Pulmonary artery endothelial cell (primary cell): ENCODE results near the gene KRT1. TPM values are rescaled to one million over a fixed set of nuclear protein-coding genes. Genes with fewer than 3 reads are reported as not detected.
"Not testable (repeated sequence)": the region's sequence is repeated elsewhere in the genome, so short reads cannot be mapped to it uniquely, and the experiment has no call there.

Source experiments
- DNase-seq: peaks from one replicate; pipeline ENCODE4 v3.0.0-alpha.2; 2011; ENCODE audit warnings: low read depth, low spot score
- total RNA-seq: library from RNA; depleted of rRNA; stranded (reverse); fragments of >200 nt; gene quantifications from 2 replicates; pipeline ENCODE4 v1.2.3, GENCODE V29; 2014

KRT1 gene
- total RNA-seq, 1 donor from 2014 or later = not detected

- DNase-seq = no peak
Measured at GRCh38 chr12:52682381-52682660, 2.1 kb upstream of the KRT1 start.

DNA sequence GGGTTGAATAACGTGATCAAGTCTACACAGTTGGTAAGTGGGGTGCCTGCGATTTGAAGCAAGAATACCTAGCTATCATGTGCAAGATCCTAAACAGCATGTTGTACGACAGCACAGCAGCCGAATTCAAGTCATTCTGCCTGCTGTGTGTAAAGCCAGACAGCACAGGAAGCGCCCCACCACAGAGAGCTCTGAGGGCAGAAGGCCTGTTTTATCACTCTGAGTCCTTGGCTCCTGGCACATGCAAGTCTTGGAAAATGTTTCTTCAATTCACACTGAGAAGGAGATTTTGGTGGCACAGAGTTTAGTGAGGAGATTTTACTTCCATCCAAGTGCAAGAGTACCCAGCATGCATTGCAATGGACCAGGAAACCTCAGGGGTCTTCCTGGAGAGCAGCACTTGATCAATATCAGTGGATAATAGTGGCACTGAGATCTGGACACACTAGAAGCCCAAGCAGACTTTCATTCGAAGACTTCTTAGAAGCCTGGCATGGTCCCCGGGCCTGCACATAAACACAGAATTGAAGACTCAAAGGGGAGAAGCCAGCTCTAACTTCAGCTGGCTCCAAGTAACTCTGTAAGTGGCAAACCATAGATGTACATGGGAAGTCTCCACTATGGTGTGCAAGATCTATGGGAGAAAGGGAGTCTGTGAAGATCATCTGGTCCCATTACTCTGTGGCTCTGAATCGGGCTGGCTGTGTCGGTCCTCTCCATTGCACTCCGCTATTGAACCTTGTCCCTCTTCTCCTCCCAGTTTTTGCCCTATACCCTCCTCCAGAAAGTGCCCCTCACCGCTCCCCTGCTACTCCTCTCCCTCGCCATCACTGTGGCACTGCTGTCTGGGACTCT lies 1.5 kb upstream of the KRT1 start:
- DNase-seq = no peak

GRCh38 chr12:52679875-52680274 lies 332 bp downstream of the KRT1 start:
- no peak for DNase-seq

- DNase-seq = no peak
Measured at GRCh38 chr12:52677671-52678070, 2.5 kb downstream of the KRT1 start.

DNA sequence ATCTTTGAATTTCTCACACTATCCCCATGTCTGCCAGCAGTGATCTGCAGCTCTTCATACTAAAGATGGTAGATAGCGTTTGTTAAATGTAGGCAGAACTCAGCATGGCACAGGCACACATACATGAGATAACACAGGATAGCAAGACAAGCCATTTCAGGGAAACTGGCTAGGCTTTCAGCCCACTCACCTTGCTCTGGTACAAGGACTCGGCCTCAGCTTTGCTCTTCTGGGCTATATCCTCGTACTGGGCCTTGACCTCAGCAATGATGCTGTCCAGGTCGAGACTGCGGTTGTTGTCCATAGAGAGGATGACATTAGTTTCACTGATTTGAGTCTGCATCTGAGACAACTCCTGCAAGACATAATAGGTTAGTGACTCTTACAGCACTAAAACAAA lies 3.1 kb downstream of the KRT1 start:
- DNase-seq = no peak

DNA sequence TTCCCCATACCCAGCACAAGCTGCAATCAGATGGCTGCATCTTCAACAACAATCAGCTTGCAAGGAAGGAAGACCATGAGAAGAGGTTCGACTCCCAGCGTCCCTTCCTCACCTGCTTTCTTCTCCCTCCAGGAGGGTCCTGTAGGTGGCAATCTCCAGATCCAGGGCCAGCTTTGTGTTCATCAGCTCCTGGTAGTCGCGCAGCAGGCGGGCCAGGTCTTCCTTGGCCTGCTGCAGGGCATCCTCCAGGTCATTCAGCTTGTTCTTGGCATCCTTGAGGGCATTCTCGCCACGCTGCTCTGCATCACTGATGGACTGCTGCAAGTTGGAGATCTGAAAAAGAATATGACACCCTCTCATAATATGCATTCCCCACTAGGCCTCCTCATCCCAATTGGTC lies 4.0 kb downstream of the KRT1 start:
- no peak for DNase-seq

- no peak for DNase-seq
Measured at GRCh38 chr12:52675301-52675701, 4.9 kb downstream of the KRT1 start.

GRCh38 chr12:52674433-52674775 lies 5.8 kb downstream of the KRT1 start:
- DNase-seq = no peak

DNA sequence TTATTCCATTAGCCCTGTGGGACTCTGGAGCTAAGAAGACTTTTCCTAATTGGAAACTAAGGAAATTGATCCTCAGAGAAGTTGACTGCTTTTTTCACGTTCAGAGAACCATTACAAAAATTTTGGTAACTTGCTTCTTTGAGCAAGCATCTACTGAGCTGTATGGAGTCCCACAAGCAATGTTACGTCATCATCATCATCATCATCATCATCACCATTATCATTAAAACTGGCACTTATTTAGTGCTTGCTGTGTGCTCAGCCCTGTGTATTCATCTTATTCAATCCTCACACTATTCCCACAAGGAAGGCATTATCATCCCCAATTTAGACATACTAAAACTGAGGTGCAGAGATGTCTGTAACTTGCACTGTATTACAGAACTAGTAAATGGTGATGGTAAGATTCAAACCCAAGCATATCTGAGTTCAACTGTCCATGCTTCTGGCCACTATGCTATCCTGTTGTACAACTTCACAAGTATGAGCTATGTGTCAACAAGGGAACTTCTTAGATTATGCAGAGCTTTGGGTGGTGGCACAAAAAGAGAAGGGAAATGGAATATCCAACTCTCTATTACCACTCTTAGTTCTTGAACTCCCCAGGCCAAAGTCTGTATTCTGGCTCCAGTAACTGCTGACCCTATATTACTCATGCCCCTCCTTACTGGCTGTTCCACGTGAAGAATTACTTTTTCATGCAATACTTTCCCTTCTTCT lies 6.3 kb downstream of the KRT1 start:
- DNase-seq = no peak

DNA sequence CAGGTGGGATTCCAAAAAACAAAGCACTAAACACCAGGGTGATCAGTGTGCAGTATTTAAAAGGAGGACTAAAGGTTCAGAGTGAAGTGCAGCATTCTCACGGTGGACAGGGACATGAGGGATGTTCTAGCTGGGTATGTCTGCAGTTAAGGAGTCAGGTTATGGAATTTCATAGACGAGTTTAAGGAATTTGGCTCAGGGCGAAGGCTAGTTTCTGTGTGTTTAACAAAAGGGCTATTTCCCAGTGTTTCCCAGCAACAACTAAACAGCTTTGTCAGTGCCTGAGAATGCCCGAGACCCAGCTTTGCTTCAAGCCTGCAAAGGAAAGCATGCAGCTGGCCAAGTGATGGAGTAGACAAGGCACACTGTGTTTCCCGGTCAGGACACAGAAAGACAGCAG lies 7.0 kb downstream of the KRT1 start:
- no peak for DNase-seq

- DNase-seq = no peak
Measured at GRCh38 chr12:52672321-52672933, 7.8 kb downstream of the KRT1 start.

- no peak for DNase-seq
Measured at GRCh38 chr12:52670961-52671360, 9.2 kb downstream of the KRT1 start.

- DNase-seq = no peak
Measured at GRCh38 chr12:52670506-52670905, 9.7 kb downstream of the KRT1 start.

DNA sequence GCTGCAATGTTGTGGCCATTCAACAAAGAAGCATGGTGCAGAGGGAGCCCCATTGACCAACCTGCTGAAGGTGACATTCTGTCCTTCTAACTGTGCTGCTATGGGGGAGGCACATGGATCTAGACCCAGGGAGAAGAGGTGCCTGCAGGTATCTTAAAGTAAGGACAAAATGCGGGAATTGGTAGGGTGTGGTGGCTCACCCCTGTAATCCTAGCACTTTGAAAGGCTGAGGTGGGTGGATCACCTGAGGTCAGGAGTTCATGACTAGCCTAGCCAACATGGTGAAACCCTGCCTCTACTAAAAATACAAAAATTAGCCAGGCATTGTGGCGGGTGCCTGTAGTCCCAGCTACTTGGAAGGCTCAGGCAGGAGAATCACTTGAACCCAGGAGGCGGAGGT lies 10.3 kb downstream of the KRT1 start:
- not testable (repeated sequence) for DNase-seq

- no peak for DNase-seq
Measured at GRCh38 chr12:52669426-52669825, 10.8 kb downstream of the KRT1 start.

- no peak for DNase-seq
Measured at GRCh38 chr12:52667931-52668330, 12.3 kb downstream of the KRT1 start.

DNA sequence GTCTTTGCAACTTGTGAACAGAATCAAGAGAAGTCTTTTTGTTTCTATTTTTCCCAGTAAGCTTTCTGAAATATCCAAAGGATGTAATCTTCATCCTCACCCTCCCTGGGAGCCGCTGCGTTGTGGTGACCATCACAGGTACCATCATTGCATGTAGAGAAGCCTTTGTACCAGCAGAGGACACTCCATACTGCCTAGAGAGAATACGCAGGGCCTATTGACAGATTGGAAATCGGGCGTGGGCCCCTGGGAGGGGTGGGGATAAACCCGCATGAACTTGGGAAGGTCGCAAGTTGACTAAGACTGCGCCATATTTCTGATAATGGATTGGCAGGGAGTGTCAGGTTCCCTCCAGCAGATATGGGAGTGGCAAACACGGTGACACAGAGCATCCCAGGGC lies 12.7 kb downstream of the KRT1 start:
- no peak for DNase-seq

- no peak for DNase-seq
Measured at GRCh38 chr12:52666471-52666870, 13.7 kb downstream of the KRT1 start.

DNA sequence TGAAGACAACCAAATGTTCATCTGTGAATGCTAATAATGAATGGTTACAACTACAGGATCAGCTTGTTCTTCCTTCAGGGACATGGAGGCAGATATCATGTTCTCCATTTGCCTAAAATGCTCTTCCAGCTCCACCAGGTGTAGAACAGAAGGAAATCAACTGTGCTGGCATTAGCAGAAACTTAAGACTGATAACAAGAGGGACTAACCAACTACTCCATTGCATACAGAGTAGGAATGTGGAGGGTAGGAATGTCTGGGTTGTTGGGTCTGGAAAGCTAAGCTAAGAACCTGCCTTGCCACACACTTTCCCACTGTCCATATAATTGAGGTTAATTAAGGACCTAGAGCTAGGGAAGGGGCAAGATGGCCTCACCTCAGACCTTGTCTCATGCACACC lies 16.8 kb downstream of the KRT1 start:
- no peak for DNase-seq

DNA sequence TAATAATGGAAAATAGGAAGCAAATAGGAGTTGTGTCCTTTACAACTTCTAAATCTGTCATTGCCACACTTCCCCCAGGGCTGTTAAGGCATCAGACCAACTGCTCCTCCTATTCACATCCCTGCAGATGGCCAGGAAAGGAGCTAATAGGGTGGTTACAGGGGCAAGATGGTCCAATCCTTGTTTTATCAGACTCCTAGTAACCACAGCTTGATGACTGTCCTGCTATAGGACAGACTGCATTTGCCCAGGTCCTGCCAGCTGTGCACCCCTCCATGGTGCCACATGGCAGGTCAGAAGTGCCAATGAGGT lies 17.3 kb downstream of the KRT1 start:
- no peak for DNase-seq

GRCh38 chr12:52662093-52662917 lies 17.9 kb downstream of the KRT1 start:
- DNase-seq = no peak

- DNase-seq = no peak
Measured at GRCh38 chr12:52661668-52662067, 18.5 kb downstream of the KRT1 start.
